Hepatocyte (in vitro differentiated cells): ENCODE results near the gene NKIRAS1. TPM values are rescaled to one million over a fixed set of nuclear protein-coding genes. Genes with fewer than 3 reads are reported as not detected.
A peak's percentile ranks its signal among the peaks of the same experiment; 100 is the strongest.
"Not testable (repeated sequence)": the region's sequence is repeated elsewhere in the genome, so short reads cannot be mapped to it uniquely, and the experiment has no call there.

Experiments used
- DNase-seq: peaks from one replicate; pipeline ENCODE4 v3.0.0-alpha.2; 2016; ENCODE audit warnings: low spot score
- H2AFZ ChIP-seq: fragments of 200-600 bp; sonication (generic); 2 replicates; pipeline ENCODE4 v1.6.0; 2016; ENCODE audit warnings: antibody characterized with exemption, mild to moderate bottlenecking
- H3K27ac ChIP-seq: fragments of 200-600 bp; sonication (generic); 2 replicates; pipeline ENCODE4 v1.5.1; 2016; ENCODE audit warnings: mild to moderate bottlenecking
- H3K27me3 ChIP-seq: fragments of 200-600 bp; sonication (generic); 2 replicates; pipeline ENCODE4 v1.6.1; 2016
- H3K36me3 ChIP-seq: fragments of 200-600 bp; sonication (generic); replicated peaks from 2 replicates; pipeline ENCODE4 v1.5.1; 2016; ENCODE audit warnings: low read depth; ENCODE audit not compliant: insufficient read depth
- H3K4me1 ChIP-seq: fragments of 200-600 bp; sonication (generic); 2 replicates; pipeline ENCODE4 v1.5.1; 2016; ENCODE audit warnings: mild to moderate bottlenecking, moderate library complexity; ENCODE audit not compliant: insufficient read depth
- H3K4me2 ChIP-seq: fragments of 200-600 bp; sonication (generic); 2 replicates; pipeline ENCODE4 v1.6.0; 2016
- H3K4me3 ChIP-seq: fragments of 200-600 bp; sonication (generic); 2 replicates; pipeline ENCODE4 v1.5.1; 2016; ENCODE audit warnings: mild to moderate bottlenecking
- H3K79me2 ChIP-seq: fragments of 200-600 bp; sonication (generic); 2 replicates; pipeline ENCODE4 v1.6.0; 2017; ENCODE audit warnings: mild to moderate bottlenecking
- H3K9me2 ChIP-seq: fragments of 200-600 bp; sonication (generic); replicated peaks from 2 replicates; pipeline ENCODE4 v1.6.0; 2017; ENCODE audit warnings: mild to moderate bottlenecking; ENCODE audit not compliant: insufficient read depth
- H3K9me3 ChIP-seq: fragments of 200-600 bp; sonication (generic); 2 replicates; pipeline ENCODE4 v1.5.1; 2016; ENCODE audit warnings: low read depth, mild to moderate bottlenecking
- H4K20me1 ChIP-seq: fragments of 200-600 bp; sonication (generic); 2 replicates; pipeline ENCODE4 v1.6.0; 2016; ENCODE audit warnings: mild to moderate bottlenecking; ENCODE audit not compliant: insufficient read depth, poor library complexity, severe bottlenecking
- CTCF ChIP-seq: fragments of 200-600 bp; sonication (generic); IDR thresholded peaks from 2 replicates; pipeline ENCODE4 v1.5.1; 2016; ENCODE audit warnings: antibody characterized with exemption, mild to moderate bottlenecking; ENCODE audit not compliant: poor library complexity
- EZH2 ChIP-seq: fragments of 200-600 bp; sonication (generic); IDR thresholded peaks from 2 replicates; pipeline ENCODE4 v1.6.1; 2016; ENCODE audit warnings: antibody characterized with exemption, mild to moderate bottlenecking, borderline replicate concordance
- EZH2phosphoT487 ChIP-seq: fragments of 200-600 bp; sonication (generic); IDR thresholded peaks from one replicate; pipeline ENCODE4 v1.6.1; 2018; ENCODE audit warnings: antibody characterized with exemption, mild to moderate bottlenecking, low read depth, moderate library complexity; ENCODE audit not compliant: unreplicated experiment, severe bottlenecking
- WGBS: methylation state at CpG from one replicate; pipeline ENCODE4 v1.1.6; 2016; ENCODE audit warnings: low lambda C conversion rate; ENCODE audit errors: missing lambda C conversion rate; 5-methylcytosine and 5-hydroxymethylcytosine counted together
- polyA plus RNA-seq: library from polyadenylated mRNA; unstranded; fragments of >200 nt; fragmentation: Nextera tagmentation; extraction: Ambion mirVana; gene quantifications from 2 replicates; pipeline ENCODE4 v1.2.1, GENCODE V29; 2016
- total RNA-seq: library from RNA; depleted of rRNA; stranded (reverse); fragments of >200 nt; gene quantifications from 2 replicates; pipeline ENCODE4 v1.2.3, GENCODE V29; 2014

Gene NKIRAS1
- total and polyA plus RNA-seq, 2 experiments from 2014 or later: 16.9 to 19.8 TPM

DNA sequence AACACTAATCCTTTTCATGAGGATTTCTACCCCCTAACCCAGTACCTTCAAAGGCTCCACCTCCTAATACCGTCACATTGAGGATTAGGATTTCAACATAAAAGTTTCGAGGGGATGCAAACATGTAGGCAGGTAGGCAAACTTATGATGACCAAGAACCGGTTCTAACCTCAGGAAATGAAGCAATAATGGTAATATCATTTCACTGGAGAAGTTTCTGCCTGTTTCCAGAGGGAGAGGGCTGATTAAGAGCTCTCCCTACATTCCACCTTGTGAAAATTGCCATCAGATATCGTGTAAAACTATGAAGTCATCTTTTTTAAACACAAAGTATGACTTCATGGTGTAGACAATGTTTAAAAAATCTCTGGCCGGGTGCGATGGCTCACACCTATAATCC, 31.6 kb downstream of the NKIRAS1 start:
- no peaks in the 10 kb centered on the region for H3K36me3 ChIP-seq
- TF ChIP-seq EZH2phosphoT487 (no peak), CTCF (no peak), EZH2 (no peak)
- 94% methylated on average over 6 of the region's 6 CpGs for WGBS

DNA sequence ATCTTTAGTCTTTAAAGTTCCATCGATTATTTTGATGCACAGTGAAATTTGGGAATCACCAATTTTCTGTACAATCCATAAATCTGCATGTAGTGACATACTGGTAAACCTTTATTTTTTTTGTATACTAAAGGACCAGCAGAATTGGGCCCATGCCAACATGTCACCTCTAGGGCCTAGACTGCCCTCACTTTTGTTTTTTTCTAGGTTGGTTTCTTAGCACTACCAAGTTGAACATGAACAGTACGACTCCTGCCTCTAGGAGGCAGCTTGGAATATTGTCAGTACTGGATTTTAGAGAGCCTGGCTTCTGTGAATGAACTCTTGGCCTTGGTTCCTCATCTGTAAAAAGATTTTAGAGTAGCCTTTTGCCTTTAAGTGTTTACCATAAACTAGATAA, 32.3 kb downstream of the NKIRAS1 start:
- peaks cover 63% of the 10 kb centered on the region for H3K79me2 ChIP-seq
- H4K20me1 ChIP-seq: peaks cover 19% of the 10 kb centered on the region
- TF ChIP-seq EZH2phosphoT487: no peak
- no peak for TF ChIP-seq EZH2
- peak; percentile 5 for TF ChIP-seq CTCF
- no peaks in the 10 kb centered on the region for H3K36me3 ChIP-seq
- no peak for DNase-seq
- H3K4me3 ChIP-seq: no peak overlapping the region
- no peaks in the 10 kb centered on the region for H3K9me2 ChIP-seq
- no peak overlapping the region for H3K27ac ChIP-seq
- H3K4me1 ChIP-seq: no peaks in the 10 kb centered on the region
- no peaks in the 10 kb centered on the region for H3K27me3 ChIP-seq
- H2AFZ ChIP-seq: no peak overlapping the region
- 90% methylated on average over 2 of the region's 2 CpGs for WGBS
- H3K9me3 ChIP-seq: no peaks in the 10 kb centered on the region
- no peak overlapping the region for H3K4me2 ChIP-seq

More for the DNA sequence above, 31.6 kb downstream of the NKIRAS1 start:
- no peaks in the 10 kb centered on the region for H3K27me3 ChIP-seq
- H3K9me2 ChIP-seq: no peaks in the 10 kb centered on the region
- no peak overlapping the region for H3K27ac ChIP-seq
- no peak overlapping the region for H3K4me2 ChIP-seq
- H3K9me3 ChIP-seq: no peaks in the 10 kb centered on the region
- no peaks in the 10 kb centered on the region for H3K4me1 ChIP-seq
- no peak overlapping the region for H2AFZ ChIP-seq
- no peak for DNase-seq
- H3K4me3 ChIP-seq: no peak overlapping the region
- peaks cover 59% of the 10 kb centered on the region for H3K79me2 ChIP-seq
- H4K20me1 ChIP-seq: peaks cover 19% of the 10 kb centered on the region

DNA sequence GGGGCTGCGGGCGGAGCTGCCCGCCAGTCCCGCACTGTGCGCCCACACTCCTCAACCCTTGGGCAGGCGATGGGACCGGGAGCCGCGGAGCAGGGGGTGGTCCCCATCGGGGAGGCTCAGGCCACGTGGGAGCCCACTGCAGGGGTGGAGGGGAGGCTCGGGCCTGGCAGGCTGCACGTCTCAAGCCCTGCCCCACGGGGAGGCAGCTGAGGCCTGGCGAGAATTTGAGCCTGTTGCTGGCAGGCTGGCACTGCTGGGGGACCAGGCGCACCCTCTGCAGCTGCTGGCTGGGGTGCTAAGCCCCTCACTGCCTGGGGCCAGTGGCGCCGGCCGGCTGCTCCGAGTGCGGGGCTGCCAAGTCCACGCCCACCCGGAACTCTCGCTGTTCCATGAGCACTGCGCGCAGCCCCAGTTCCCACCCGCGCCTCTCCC, 34.3 kb downstream of the NKIRAS1 start:
- no peaks in the 10 kb centered on the region for H3K36me3 ChIP-seq
- no peak overlapping the region for H3K4me3 ChIP-seq
- no peaks in the 10 kb centered on the region for H3K4me1 ChIP-seq
- TF ChIP-seq EZH2 (no peak), CTCF (no peak), EZH2phosphoT487 (no peak)
- no peaks in the 10 kb centered on the region for H3K9me2 ChIP-seq
- peaks cover 76% of the 10 kb centered on the region for H3K79me2 ChIP-seq
- H2AFZ ChIP-seq: no peak overlapping the region
- no peaks in the 10 kb centered on the region for H3K27me3 ChIP-seq
- H3K4me2 ChIP-seq: no peak overlapping the region
- no peaks in the 10 kb centered on the region for H3K9me3 ChIP-seq
- 98% methylated on average over 16 of the region's 28 CpGs for WGBS
- no peak overlapping the region for H3K27ac ChIP-seq
- DNase-seq: no peak
- H4K20me1 ChIP-seq: peaks cover 11% of the 10 kb centered on the region

DNA sequence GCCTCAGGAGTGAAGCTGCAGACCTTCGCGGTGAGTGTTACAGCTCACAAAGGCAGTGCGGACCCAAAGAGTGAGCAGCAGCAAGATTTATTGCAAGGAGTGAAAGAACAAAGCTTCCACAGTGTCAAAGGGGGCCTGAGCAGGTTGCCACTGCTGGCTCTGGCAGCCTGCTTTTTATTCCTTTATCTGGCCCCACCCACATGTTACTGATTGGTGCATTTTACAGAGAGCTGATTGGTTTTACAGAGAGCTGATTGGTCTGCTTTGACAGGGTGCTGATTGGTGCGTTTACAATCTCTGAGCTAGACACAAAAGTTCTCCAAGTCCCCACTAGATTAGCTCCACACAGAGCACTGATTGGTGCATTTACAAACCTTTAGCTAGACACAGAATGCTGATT, 34.8 kb downstream of the NKIRAS1 start:
- H3K9me3 ChIP-seq, H3K9me2 ChIP-seq, H3K4me1 ChIP-seq, H3K27ac ChIP-seq, H4K20me1 ChIP-seq, H3K4me2 ChIP-seq, H3K36me3 ChIP-seq, H2AFZ ChIP-seq, DNase-seq, H3K4me3 ChIP-seq, H3K27me3 ChIP-seq: not testable (repeated sequence)
- 65% methylated on average over 4 of the region's 4 CpGs for WGBS
- peaks cover 81% of the 10 kb centered on the region for H3K79me2 ChIP-seq
